ENCODE results near the gene PDE4B.
"Not testable (repeated sequence)": the region's sequence is repeated elsewhere in the genome, so short reads cannot be mapped to it uniquely, and the experiment has no call there.

The PDE4B gene

DNA sequence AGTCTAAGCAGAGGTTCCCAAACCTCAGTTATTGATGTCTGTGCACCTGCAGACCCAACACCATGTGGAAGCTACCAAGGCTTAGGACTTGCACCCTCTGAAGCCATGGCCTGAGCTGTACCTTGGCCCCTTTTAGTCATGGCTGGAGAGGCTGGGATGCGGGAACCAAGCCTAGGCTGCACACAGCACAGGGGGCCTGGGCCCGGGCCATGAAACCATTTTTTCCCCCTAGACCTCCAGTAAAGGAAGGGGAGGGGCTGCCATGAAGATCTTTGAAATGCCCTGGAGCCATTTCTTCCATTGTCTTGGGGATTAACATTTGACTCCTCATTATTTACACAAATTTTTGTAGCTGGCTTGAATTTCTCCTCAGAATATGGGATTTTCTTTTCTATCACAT is 265.9 kb downstream of the PDE4B start:
- DNase-seq = no peak

DNA sequence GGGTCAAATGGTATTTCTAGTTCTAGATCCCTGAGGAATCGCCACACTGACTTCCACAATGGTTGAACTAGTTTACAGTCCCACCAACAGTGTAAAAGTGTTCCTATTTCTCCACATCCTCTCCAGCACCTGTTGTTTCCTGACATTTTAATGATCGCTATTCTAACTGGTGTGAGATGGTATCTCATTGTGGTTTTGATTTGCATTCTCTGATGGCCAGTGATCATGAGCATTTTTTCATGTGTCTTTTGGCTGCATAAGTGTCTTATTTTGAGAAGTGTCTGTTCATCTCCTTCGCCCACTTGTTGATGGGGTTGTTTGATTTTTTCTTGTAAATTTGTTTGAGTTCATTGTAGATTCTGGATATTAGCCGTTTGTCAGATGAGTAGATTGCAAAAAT is 274.5 kb downstream of the PDE4B start:
- not testable (repeated sequence) for DNase-seq

DNA sequence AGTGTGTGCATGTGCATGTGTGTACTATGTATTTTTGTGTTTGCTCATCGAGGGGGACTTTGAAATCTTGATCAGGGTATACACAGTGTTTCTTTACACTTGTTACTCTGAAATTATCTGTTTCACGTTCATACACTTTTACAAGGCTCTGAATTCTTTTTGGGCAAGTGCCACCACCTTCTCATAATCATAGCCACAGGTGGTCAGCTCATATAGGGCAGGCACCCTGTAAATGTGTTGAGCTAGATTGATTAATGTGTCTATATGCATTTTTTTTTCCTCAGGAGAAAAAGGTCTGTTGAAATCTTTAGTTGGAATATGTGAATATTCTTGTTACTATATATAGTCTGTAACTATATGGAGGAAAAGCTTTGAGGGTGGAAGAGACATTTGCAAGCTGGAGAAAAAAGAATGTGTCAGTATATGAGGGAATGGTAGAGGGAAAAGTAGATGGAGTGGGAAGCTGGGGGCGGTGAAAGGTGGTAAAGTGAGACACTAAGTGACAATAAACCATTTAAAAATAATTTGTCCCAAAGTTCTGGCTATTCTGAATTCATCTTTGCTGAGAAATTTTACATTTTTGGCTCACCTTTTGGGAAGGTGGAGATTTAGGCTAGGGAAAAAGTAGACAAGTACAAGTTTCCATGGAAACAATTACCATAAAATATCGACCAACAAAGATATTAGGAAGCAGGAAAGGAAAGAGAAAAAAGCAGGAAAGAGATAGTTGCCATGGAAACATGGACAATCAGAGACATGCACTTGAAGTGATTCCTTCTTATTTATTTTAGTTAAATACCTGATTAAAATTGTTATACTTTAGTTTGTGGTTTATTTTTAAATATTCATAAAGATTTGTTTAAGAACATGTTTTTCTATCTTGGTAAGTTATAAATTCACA is 277.5 kb downstream of the PDE4B start:
- no peak for DNase-seq

DNA sequence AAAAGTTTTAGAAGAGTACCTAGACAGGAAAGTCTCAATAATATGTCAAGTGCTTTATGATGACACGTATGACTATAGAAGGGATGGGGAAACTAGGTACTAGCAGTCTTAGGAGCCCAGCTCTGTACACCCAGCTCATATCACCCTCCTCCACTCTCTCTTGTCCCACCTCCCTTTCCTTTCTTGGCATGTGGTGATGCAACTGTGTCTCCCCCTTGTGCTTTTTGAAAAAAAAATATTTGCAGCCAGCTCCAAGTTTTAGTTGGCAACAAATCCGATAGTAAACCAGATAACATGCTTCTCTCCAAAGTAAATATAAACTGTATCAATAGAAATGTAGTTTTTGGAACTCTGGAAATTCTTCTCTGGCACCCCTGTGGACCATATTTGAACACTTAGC is 280.7 kb downstream of the PDE4B start:
- no peak for DNase-seq

DNA sequence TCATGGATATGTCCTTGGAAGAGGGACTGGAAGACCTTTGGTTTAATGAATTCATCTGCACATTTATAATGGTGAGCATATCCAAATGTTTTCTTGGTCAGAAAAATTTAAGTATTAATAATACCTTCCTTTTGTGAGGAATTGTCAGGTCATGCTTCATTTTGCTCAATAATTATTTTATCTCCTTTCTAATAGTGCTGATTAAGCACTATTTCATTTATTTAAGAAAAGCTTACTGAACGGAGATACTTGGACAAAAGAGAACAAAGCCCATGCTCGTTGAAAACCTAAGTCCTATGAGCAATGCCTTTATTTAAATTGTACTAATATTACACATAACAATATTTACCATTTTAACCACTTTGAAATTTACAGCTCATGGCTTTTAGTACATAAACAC is 281.5 kb downstream of the PDE4B start:
- DNase-seq = no peak

DNA sequence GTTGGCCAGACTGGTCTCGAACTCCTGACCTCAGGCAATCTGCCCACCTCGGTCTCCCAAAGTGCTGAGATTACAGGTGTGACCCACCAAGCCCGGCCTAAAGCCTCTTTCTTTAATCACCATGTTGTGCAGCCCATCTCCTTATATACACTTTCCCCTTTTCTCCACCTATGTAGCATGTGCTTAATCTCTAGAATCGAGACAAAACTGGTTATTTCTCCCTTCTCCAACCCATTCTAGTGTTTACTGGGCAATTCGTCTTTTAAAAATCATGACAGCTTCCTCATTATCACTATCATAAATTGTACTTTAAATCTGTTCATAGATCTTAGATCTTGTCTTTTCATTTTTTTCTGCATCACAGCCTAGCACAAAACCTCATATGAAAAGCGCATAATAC is 285.7 kb downstream of the PDE4B start:
- DNase-seq = no peak

DNA sequence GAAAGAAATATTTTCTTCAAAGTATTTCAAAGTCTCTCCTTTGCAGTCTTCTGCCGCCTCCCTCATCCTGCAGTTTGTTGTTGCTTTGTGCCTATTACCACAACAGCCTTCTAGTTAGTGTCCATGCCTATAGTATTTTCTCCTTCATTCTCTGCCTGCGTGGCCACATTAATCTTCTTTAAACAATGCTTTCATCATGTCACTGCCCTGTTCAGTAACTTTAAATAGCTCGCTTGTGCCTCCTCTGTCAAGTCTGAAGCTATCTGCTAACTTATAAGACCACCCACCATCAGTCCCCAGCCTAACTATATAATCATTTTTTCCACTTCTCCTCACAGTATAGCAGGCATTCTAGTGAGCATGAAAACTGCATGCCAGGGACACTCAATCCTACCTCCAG is 290.3 kb downstream of the PDE4B start:
- no peak for DNase-seq

DNA sequence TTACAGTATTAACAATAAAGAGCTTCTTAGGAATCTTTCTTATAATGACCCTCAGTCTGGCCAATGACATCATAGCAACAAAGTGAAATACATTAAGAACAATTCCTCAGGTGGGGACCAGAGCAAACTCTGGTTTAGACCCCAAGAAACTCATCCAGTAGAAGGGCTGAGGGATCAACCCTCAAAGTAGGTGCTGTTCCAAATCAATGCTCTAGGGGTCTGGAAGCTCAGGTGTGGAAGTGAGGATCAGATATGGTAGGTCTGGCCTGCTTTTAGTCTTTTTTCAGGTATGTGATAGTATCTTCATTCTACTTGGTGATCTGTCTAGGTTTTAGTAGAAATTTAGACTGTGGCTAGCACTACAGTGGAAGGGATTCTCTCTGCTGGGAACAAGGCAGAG is 291.7 kb downstream of the PDE4B start:
- DNase-seq = no peak

DNA sequence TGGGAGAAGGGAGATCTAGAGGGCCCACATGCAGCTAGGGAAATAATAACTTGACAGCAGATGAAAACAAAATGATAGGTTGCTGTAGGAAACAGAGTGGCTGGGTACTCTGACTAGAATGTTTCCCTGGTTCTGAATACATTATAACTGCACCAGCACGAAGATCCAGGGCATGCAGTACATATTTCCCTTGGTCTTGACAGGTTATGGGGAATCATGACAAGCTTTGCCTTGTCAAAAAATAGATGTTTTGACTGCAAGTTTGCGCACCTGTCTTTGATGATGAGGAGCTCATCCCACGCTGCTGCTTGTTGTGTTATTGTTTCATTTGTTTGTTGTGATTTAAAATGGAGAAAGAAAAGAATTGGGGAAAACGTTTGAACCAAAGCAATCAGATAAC is 292.9 kb downstream of the PDE4B start:
- DNase-seq = no peak

DNA sequence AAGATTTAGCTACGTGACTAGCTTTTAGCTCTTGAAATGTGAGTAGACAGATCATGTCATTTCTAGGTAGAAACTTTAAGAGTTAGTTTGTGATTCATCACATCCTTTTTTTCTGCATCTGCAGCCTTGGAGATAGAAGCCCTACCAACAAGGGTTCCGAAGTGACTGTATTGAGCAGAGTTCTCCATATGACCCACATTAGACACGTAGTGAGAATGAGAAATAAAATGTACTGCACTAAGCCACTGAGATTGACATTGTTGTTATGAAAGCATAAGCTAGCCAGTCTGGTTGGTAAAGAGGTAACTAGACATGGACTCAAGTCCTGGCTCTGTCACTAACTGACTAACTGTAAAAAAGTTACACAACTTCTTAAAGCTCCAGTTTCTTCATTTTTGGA is 296.1 kb downstream of the PDE4B start:
- no peak for DNase-seq

DNA sequence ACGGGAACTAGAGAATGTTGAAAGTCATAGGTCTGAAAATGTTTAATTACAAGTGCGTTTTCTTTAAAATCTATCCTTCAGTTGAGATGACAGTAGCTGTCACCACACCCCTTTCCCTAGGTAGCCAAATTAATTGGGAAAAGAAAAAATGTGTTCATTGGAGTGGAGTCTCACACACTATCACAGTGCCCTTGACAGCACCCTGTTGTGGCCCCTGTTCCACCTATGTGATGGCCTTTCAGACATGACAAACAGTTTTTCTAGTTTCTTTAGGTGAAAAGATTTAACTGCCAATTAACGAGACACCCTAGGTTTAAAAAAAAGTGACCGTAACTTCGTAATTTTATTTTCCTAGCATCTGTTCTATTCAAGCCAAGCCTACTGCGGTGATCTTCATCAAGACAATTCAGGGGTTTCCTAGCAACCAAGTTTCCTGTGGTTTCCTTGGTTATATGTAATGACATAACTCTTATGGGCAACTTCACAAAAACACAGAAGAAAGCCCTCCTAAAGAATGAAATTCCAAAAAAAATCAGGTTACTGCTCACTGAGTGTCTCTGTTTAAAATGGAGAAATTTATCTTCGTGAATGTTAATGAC is 298.3 kb downstream of the PDE4B start:
- peak; percentile 2 for DNase-seq

DNA sequence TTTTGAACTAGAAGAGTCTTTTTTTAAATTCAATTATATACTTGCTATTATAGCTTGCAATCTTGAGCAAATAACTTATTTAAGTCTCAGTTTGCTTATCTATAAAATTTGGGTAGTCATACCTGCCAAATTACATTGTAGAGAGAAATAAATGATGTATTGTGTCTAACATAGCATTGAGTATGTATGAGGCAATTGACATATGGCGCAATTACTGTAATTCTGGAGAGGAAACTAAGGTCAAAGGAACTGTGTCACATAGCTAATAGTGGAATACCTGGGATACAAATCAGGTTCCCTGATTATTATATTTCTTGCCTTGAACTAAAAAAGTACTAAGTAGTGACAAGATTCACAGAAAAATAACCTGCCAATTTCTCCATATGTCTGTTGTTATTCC is 302.5 kb downstream of the PDE4B start:
- DNase-seq = no peak

DNA sequence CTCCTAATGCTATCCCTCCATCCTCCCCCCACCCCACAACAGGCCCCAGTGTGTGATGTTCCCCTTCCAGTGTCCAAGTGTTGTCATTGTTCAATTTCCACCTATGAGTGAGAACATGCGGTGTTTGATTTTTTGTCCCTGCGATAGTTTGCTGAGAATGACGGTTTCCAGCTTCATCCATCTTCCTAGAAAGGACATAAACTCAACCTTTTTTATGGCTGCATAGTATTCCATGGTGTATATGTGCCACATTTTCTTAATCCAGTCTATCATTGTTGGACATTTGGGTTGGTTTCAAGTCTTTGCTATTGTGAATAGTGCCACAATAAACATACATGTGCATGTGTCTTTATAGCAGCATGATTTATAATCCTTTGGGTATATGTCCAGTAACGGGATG is 308.3 kb downstream of the PDE4B start:
- DNase-seq = not testable (repeated sequence)

DNA sequence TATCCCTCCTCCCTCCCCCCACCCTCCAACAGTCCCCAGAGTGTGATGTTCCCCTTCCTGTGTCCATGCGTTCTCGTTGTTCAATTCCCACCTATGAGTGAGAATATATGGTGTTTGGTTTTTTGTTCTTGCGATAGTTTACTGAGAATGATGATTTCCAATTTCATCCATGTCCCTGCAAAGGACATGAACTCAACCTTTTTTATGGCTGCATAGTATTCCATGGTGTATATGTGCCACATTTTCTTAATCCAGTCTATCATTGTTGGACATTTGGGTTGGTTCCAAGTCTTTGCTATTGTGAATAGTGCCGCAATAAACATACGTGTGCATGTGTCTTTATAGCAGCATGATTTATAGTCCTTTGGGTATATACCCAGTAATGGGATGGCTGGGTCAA is 311.4 kb downstream of the PDE4B start:
- not testable (repeated sequence) for DNase-seq

DNA sequence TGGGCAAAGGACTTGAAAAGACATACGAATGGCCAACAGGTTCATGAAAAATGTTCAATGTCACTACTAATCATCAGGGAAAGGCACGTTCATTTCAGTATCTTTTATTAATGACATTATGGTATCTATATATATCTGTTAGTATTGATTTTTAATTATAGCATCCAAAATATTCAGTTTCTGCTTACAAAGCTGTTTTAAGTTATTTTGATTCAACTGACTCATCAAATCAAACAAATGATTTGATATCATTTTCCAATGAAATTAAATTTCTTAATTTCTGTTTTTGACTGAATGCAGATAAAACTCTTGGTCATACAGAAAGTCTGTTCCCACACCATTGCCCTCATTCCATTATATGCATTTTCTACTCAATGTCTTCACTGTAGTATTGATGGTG is 315.9 kb downstream of the PDE4B start:
- DNase-seq = no peak

DNA sequence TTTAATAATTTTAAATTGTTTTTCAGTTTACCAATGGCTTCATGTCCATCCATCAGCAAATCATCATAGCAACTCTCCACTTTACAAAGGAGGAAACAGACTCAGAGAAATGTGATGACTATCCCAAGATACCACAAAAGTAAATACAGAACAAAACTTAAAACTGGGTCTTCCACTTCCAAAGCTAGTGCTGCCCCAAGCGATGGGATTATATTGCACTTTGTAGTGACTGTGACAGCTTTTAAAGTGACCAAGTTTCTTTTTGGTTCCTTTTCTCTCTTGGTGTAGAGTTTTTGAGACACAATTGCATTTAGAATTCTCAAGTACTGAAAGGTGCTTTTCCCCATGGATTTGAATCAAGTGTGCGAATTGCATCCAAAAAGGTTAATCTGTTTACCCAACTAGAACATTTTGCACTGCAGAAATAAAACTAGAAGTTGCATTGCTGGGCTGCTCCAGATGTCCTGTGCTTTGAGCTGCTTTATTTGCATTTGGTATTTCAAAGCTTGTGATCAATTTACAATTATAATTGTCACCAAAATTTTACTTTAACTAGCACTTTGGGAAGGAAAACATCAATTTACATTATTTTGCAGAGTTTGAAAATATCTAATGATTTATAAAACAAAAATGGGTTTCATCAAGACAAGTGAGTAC is 320.2 kb downstream of the PDE4B start:
- no peak for DNase-seq

DNA sequence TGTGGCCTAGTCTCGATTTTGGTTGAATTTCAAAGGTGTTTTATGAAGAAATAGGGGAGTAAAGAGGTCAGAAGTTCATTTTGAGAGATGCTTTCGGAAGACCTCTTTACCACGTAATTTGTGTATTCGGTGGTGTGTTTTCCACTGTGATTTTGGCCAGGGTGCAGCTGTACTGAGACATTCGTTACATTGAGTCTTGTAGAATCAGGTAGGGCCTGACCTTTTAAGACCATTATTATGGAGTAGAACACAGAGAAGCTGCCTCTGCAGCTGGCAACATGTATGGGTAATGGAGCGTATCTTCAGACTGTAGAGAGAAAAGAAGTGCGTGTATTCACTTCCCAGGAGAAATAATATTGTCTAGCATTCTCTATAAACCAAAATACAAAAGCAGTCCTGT is 326.5 kb downstream of the PDE4B start:
- no peak for DNase-seq

DNA sequence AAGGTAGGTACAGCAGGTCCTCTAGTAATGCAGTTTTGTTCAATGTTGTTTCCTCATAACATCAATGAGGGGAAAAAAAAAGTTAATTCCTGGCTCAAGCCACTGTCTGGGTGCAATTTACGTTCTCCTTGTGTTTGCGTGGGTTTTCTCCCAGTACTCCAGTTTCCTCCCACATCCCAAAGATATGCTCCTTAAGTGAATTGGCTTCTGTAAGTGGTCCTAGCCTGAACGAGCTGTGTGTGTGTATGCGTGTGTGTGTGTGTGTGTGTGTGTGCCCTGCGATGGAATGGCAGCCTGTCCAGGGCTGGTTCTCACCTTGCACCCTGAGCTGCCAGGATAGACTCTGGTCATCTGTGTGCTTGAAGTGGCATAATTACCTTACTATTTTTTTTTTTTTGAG is 332.0 kb downstream of the PDE4B start:
- DNase-seq = no peak

DNA sequence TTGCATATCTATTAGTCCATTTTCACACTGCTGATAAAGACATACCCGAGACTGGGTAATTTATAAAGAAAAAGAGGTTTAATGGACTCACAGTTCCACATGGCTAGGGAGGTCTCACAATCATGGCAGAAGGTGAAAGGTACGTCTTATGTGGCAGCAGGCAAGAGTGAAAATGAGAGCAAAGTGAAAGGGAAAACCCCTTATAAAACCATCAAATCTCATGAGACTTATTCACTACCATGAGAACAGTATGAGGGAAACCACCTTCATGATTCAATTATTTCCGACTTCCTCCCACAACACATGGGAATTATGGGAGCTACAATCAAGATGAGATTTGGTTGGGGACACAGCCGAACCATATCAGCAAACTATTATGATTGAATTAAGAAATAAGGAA is 335.9 kb downstream of the PDE4B start:
- DNase-seq = not testable (repeated sequence)

DNA sequence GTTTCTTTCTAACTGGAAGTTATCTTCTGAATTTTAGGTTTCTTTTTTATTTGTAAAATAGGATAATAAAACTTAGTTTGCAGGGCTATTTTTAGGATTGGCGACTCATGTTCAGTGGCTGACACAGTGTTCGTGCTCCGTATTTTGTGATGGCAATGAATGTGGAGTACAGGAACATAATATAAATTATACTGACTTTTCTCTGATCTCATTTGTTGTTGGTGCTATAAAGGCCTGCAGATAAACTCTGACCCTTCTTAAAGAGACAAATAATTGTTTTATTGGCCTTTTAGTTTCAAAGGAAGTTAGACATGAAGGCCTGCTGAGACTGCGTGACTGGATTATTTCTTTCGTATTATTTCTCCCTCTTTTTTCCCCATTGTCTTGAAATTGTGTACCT is 339.6 kb downstream of the PDE4B start:
- DNase-seq = no peak

DNA sequence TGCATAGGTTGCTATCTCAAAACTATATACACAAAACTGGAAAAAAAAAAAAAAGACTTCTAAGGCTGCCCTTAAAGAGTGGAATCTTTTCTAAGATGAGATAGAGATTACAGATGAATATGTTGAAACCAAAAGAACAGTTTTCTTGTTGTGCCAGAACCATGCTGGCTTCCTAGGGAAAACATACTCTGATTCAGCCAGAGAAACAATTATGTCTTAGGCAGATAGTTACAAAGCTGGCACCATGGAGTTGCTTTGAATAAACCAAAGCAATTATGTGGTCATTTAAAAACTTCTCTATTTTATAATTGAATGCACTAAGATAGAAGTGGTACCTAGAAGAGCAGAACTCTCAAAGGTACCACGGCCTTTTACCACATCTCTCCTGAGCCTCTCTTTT is 341.3 kb downstream of the PDE4B start:
- no peak for DNase-seq

DNA sequence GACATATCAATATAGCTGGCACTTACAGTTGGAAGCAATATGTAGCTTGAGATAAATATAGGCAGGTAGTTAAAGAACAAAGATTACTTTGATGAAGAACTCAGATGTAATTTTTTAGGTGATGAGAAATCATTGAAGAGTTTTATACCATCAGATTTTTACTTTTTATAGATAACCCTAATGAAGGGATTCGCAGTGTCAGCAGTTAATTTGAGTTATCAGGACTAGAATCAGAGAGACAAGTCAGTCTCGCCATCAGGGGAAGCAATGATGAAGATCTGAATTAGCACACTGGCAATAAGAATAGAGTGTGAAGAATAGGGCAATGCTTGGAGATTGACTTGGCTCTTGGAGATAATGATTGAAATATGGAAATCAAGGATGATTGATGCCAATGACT is 342.5 kb downstream of the PDE4B start:
- no peak for DNase-seq

DNA sequence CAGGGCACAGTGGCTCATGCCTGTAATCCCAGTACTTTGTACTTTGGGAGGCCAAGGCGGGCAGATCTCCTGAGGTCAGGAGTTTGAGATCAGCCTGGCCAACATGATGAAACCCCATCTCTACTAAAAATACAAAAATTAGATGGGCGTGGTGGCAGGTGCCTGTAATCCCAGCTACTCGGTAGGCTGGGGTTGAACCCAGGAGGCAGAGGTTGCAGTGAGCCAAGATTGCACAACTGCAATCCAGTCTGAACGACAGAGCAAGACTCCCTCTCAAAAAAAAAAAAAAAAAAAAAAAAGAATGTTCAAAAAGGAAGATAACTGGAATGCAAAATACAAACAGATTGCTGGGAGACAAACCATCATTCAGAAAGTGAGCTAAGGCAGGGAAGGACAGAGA is 343.7 kb downstream of the PDE4B start:
- not testable (repeated sequence) for DNase-seq

DNA sequence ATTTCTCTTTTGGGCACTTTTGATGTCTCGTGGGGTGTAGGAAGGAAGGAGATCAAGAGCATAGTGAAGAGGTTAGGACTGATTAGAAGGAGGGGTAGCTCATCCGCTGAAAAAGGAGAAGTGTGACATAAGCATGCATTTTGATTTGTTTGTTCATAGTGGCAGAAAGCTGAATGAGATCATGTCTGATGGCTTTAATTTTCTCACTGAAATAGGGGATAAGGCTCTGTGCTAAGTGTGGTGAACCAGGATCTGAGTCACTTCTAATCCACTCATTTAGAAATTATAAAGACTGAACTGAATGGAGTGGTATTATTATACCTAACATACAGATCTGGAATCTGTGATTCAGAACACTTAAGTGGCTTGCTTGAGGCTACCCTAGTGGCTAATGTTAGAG is 344.5 kb downstream of the PDE4B start:
- no peak for DNase-seq

Measured in fibroblast of skin of back (primary cell).